Esophagus muscularis mucosa (tissue), 4 donors: Measurements from ENCODE around the gene UMPS. TPM values are rescaled to one million over a fixed set of nuclear protein-coding genes. Genes with fewer than 3 reads are reported as not detected.
A peak's percentile ranks its signal among the peaks of the same experiment; 100 is the strongest.

Experiments used
- DNase-seq: peaks from one replicate; pipeline ENCODE4 v3.0.0-alpha.2; 2017; ENCODE audit errors: extremely low spot score
- H3K27ac ChIP-seq, 4 donors: fragments of 200-600 bp; sonication (generic); replicated peaks in 1 of 4; 1 replicate in 3 of 4; 2 replicates in 1 of 4; pipeline ENCODE4 v1.5.1; 2016 to 2019; ENCODE audit warnings: mild to moderate bottlenecking in 1 of 4
- H3K27me3 ChIP-seq, 4 donors: fragments of 200-600 bp; sonication (generic); one replicate each; pipeline versions ENCODE4 v1.5.1 to v1.6.0; 2016 to 2019
- H3K36me3 ChIP-seq, 4 donors: fragments of 200-600 bp; sonication (generic); one replicate each; pipeline ENCODE4 v1.5.1; 2016 to 2019
- H3K4me1 ChIP-seq, 4 donors: fragments of 200-600 bp; sonication (generic); one replicate each; pipeline ENCODE4 v1.5.1; 2016 to 2019
- H3K4me3 ChIP-seq, 4 donors: fragments of 200-600 bp; sonication (generic); 1 replicate in 2 of 4; 2 replicates in 2 of 4; pipeline ENCODE4 v1.5.1; 2016 to 2019; ENCODE audit warnings: mild to moderate bottlenecking in 4 of 4, moderate library complexity in 1 of 4
- H3K9me3 ChIP-seq, 4 donors: fragments of 200-600 bp; sonication (generic); 1 replicate in 3 of 4; 2 replicates in 1 of 4; pipeline ENCODE4 v1.5.1; 2016 to 2019
- EP300 ChIP-seq: sonication (generic); formaldehyde crosslinking; IDR thresholded peaks from one replicate; pipeline ENCODE4 v1.6.1; 2017; ENCODE audit warnings: antibody characterized with exemption
- POLR2A ChIP-seq: fragments of 450-650 bp; IDR thresholded peaks from one replicate; pipeline ENCODE4 v1.6.1; 2017; ENCODE audit warnings: antibody characterized with exemption, moderate library complexity, mild to moderate bottlenecking, low read depth
- POLR2AphosphoS5 ChIP-seq, 2 donors: sonication (generic); formaldehyde crosslinking; IDR thresholded peaks; one replicate each; pipeline ENCODE4 v1.6.1; 2017; ENCODE audit warnings: antibody characterized with exemption in 2 of 2
- WGBS: methylation state at CpG from one replicate; pipeline ENCODE4 v1.1.5; 2018; 5-methylcytosine and 5-hydroxymethylcytosine counted together
- intact Hi-C: fragments of 100-400 bp; cut with DNase I; formaldehyde crosslinking; loops from one replicate; pipeline ENCODE4 v1.15.1; 2023
- total RNA-seq, 4 donors: library from RNA; depleted of rRNA; stranded (reverse); fragments of >200 nt; gene quantifications; one replicate each; pipeline versions ENCODE4 v1.1.0 to v1.2.1, GENCODE V29; 2016
- TF ChIP-seq, protein P1 (sequence below), 3 experiments: fragments of 200-600 bp in 2 of 3; fragments of 450-650 bp in 1 of 3; sonication (generic) in 2 of 3; IDR thresholded peaks; one replicate each; pipeline ENCODE4 v1.5.1; 2017 to 2019; ENCODE audit warnings: antibody characterized with exemption in 3 of 3, mild to moderate bottlenecking in 2 of 3, moderate library complexity in 1 of 3

UMPS gene
- 10 to 100 TPM in 3 of 4 donors, 1 to 10 TPM in 1; 9.1 to 34.3 (median 21.1) TPM for total RNA-seq

DNA sequence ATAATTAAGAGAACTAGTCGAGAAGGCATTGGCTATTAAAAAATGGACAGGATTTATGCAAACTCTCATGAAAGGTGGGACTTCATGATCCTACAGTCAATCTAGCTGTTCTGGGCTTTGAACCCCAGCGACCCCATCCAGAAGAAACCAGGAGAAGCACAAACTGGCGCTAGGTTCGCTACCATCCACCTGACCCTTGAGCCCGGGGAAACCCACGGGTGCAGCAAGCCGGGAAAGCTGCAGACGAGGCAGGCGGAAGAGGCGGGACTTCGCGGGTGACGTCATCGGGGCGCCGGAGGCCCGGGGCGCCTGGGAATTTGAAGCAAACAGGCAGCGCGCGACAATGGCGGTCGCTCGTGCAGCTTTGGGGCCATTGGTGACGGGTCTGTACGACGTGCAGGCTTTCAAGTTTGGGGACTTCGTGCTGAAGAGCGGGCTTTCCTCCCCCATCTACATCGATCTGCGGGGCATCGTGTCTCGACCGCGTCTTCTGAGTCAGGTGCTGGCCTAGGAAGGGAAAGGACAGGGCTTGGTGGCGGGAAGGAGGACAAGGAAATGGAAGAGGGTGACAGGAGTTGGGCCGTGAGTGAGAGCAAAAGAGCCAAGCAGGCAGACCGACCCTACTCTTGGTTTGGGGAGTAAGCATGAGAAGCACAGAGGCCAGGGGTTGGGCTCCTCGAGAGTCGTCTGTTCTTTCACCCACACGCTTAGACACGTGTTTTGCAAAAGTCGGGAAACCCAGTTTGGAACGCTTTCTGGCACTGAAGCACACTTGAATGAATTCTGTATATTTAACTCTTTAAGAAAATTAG is at the start of gene UMPS:
UMPS (plus strand) TSS at position 324 of the 812 bp plus-strand sequence; CDS start at position 344, 20 bp downstream.
- peaks cover 0 to 3% (median 0%) of the 10 kb centered on the region in 4 donors for H3K27me3 ChIP-seq
- H3K4me1 ChIP-seq: peaks cover 17 to 34% (median 28%) of the 10 kb centered on the region in 4 donors
- peak within 1 kb of the TSS; percentile 70 to 79 (median 75) for H3K27ac ChIP-seq
- WGBS: under 1% methylated on average over 44 of the region's 44 CpGs
- peaks cover 0 to 9% (median under 1%) of the 10 kb centered on the region in 4 donors for H3K36me3 ChIP-seq
- peak within 1 kb of the TSS; percentile 70 to 96 (median 76) for H3K4me3 ChIP-seq
- intact Hi-C loops: no loop called here
- TF ChIP-seq, protein P1, sequence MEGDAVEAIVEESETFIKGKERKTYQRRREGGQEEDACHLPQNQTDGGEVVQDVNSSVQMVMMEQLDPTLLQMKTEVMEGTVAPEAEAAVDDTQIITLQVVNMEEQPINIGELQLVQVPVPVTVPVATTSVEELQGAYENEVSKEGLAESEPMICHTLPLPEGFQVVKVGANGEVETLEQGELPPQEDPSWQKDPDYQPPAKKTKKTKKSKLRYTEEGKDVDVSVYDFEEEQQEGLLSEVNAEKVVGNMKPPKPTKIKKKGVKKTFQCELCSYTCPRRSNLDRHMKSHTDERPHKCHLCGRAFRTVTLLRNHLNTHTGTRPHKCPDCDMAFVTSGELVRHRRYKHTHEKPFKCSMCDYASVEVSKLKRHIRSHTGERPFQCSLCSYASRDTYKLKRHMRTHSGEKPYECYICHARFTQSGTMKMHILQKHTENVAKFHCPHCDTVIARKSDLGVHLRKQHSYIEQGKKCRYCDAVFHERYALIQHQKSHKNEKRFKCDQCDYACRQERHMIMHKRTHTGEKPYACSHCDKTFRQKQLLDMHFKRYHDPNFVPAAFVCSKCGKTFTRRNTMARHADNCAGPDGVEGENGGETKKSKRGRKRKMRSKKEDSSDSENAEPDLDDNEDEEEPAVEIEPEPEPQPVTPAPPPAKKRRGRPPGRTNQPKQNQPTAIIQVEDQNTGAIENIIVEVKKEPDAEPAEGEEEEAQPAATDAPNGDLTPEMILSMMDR (IDR thresholded peaks at IDR 0.05): no peak
- TF ChIP-seq POLR2AphosphoS5 (IDR thresholded peaks at IDR 0.05): peak; percentile 86 to 90
- TF ChIP-seq POLR2A: peak; percentile 33
- no peak for TF ChIP-seq EP300
- DNase-seq: peak; percentile 96
- no peaks in the 10 kb centered on the region for H3K9me3 ChIP-seq

DNA sequence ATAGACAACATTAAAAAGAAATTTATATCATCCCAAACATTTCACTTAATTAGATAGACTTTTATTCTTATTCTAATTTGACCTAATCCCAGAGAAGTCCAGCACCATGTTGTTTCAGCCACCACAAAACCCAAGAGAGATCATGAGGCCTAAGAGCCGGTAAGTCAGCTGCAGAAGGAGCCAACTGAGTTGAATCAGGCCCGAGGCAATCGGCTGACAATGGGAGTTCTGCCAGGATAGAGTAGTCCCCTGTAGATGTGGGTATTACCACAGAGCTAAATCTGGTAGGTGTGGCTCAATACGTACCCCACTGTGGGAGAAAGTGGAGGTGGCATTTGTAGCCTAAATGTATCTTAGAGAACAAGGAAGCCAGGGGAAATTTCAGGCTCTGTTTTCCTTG is 49.7 kb upstream of the UMPS start:
- Histone ChIP-seq H3K4me3 (no peak overlapping the region), H3K36me3 (peaks cover 0 to 46% (median 14%) of the 10 kb centered on the region in 4 donors), H3K27me3 (no peaks in the 10 kb centered on the region), H3K9me3 (no peaks in the 10 kb centered on the region), H3K27ac (no peak overlapping the region), H3K4me1 (no peaks in the 10 kb centered on the region)
- WGBS: 85% methylated on average over 4 of the region's 4 CpGs
- intact Hi-C loops: no loop called here
- TF ChIP-seq POLR2AphosphoS5 (IDR thresholded peaks at IDR 0.05) (no peak), EP300 (no peak), POLR2A (no peak)
- TF ChIP-seq, protein P1 (IDR thresholded peaks at IDR 0.05): no peak
- DNase-seq: no peak

DNA sequence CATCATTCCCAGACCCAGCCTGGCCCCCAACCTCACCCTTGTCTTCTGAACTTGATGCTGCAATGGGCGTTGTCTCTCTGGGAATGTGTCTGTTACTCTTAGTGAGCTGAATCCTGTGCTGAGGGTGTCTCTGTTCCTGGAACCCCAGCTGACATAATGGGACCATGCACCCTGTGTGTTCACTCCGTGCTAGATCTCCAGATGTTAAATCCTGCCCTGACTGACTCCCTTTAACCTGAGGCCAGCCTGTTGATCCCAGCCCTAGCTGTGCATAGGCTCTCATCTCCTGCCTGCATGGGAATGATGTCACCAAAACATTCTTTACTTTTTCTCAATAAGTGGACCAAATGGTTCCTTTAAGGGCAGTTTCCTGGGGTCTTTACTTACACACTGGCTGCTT is 48.0 kb upstream of the UMPS start:
- DNase-seq: no peak
- WGBS: 96% methylated on average over 2 of the region's 2 CpGs
- TF ChIP-seq, protein P1 (IDR thresholded peaks at IDR 0.05): no peak
- TF ChIP-seq POLR2AphosphoS5 (IDR thresholded peaks at IDR 0.05): no peak
- no peak for TF ChIP-seq POLR2A
- no peak for TF ChIP-seq EP300
- Histone ChIP-seq H3K27ac (no peak overlapping the region), H3K27me3 (no peaks in the 10 kb centered on the region), H3K4me1 (no peaks in the 10 kb centered on the region), H3K9me3 (no peaks in the 10 kb centered on the region), H3K36me3 (peaks cover 0 to 28% (median under 1%) of the 10 kb centered on the region in 4 donors), H3K4me3 (no peak overlapping the region)
- intact Hi-C loops: no loop called here

DNA sequence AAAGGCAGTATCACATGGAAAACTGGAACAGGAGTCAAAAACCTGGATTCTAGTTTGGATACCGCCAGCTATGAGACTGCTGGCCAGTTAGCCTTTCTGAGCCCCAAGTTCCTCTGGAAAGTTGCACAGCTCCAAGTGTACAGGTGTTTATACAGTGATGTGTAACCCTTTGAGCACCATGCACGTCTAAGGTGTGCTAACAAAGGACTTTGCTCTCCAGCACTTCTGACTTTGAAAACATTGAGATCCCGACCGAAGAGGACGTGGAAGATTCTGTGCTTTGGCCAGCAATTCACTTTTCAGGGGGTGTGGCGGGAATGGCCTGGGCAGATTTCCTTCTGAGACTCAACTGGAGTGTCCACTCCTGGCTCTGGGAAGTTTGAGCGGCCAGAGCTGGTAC is 45.8 kb upstream of the UMPS start:
- WGBS: 90% methylated on average over 7 of the region's 7 CpGs
- no peaks in the 10 kb centered on the region for H3K27me3 ChIP-seq
- H3K9me3 ChIP-seq: no peaks in the 10 kb centered on the region
- no peak overlapping the region for H3K27ac ChIP-seq
- intact Hi-C loops: no loop called here
- no peak for TF ChIP-seq POLR2A
- TF ChIP-seq, protein P1 (IDR thresholded peaks at IDR 0.05): no peak
- TF ChIP-seq EP300: no peak
- TF ChIP-seq POLR2AphosphoS5 (IDR thresholded peaks at IDR 0.05): no peak
- peaks cover 0 to 6% (median 0%) of the 10 kb centered on the region in 4 donors for H3K36me3 ChIP-seq
- no peak overlapping the region for H3K4me3 ChIP-seq
- DNase-seq: no peak
- peaks cover 0 to 7% (median 2%) of the 10 kb centered on the region in 4 donors for H3K4me1 ChIP-seq
